ENCODE data around the gene GOLGA1. TPM values are rescaled to one million over a fixed set of nuclear protein-coding genes. Genes with fewer than 3 reads are reported as not detected.

Gene GOLGA1
- polyA plus RNA-seq, 1 of the 3 experiments (the other 2 are of a cell fraction): 10.0 TPM

DNA sequence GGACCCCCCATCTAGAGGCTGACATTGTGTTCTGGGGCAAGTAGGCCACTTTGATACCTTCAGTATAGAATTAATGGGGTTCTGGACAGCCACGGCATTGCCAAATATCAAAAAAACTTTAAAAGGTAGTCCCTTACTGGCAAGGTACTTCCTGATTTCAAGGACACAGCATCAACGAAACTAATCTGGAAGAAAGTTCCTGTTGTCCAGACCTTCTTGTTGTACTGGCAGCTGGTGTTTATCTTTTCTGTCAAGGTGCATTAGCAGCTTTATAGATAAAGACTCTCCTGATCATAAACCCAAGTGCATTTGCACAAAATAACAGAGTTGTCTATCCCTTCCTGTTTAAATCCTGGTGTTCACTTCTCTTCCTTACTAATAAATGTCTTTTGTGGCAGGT, 23.7 kb upstream of the GOLGA1 start:
- POLR2A ChIA-PET: no interaction called here
- H3K9ac ChIP-seq: no peak overlapping the region

DNA sequence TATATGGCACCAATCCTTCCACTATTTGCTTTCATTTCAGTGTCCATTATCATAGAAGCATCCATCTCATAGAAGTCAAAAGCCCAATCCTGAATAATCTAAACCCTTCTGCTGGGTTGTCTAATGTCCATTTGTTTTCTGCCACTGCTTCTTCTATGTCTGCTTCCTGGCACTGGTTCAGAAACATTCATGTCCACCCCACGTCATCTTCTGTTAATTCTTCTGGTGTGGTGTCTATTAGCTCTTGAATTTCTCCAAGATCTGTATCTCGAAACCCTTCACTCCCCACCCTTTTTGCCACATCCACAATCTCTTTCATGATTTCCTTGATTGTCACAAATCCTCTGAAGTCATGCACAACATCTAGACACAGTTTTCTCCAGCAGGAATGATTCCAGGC, 23.2 kb upstream of the GOLGA1 start:
- TF ChIP-seq GATA2 (CRISPR knock-in tag; IDR thresholded peaks at IDR 0.05) (no peak), CHD2 (IDR thresholded peaks at IDR 0.05; ENCODE audit: low read length, partially characterized antibody) (no peak), SMC3 (IDR thresholded peaks at IDR 0.05; ENCODE audit: low read depth, low read length) (no peak), RXRA (IDR thresholded peaks at IDR 0.05; ENCODE audit: borderline replicate concordance, low read depth) (no peak)
- no peaks in the 10 kb centered on the region for H3K27me3 ChIP-seq (ENCODE audit: insufficient read depth)
- no peak overlapping the region for H3K4me2 ChIP-seq
- WGBS (ENCODE audit: low lambda C conversion rate): 91% methylated on average over 2 of the region's 2 CpGs
- H3K4me3 ChIP-seq (ENCODE audit: low read depth in 2 of 2, low read length in 1 of 2): no peak overlapping the region
- no peaks in the 10 kb centered on the region for H3K36me3 ChIP-seq (replicated peaks in 1 of 2; ENCODE audit: control insufficient read depth in 1 of 2, insufficient read depth in 2 of 2, low read length in 1 of 2)
- H2AFZ ChIP-seq (ENCODE audit: low read depth): no peak overlapping the region
- no peak for DNase-seq
- H3F3A ChIP-seq (replicated peaks; ENCODE audit: insufficient read depth): no peaks in the 10 kb centered on the region
- H3K9me3 ChIP-seq: no peaks in the 10 kb centered on the region
- no peaks in the 10 kb centered on the region for H3K9me2 ChIP-seq
- H3K79me2 ChIP-seq (ENCODE audit: insufficient read depth): no peaks in the 10 kb centered on the region
- CTCF ChIA-PET: no interaction called here
- H4K20me1 ChIP-seq (ENCODE audit: insufficient read depth): no peaks in the 10 kb centered on the region
- H3K27ac ChIP-seq (ENCODE audit: low read depth in 2 of 2, low read length in 1 of 2): no peak overlapping the region
- POLR2A ChIA-PET: no interaction called here
- H3K9ac ChIP-seq: no peak overlapping the region
- no peaks in the 10 kb centered on the region for H3K4me1 ChIP-seq (ENCODE audit: control insufficient read depth in 1 of 2, insufficient read depth in 2 of 2, low read depth in 1 of 2, low read length in 1 of 2)

More for the DNA sequence above, 23.7 kb upstream of the GOLGA1 start:
- Histone ChIP-seq H2AFZ (ENCODE audit: low read depth) (no peak overlapping the region), H3K4me3 (ENCODE audit: low read depth in 2 of 2, low read length in 1 of 2) (no peak overlapping the region), H4K20me1 (ENCODE audit: insufficient read depth) (no peaks in the 10 kb centered on the region), H3K79me2 (ENCODE audit: insufficient read depth) (no peaks in the 10 kb centered on the region), H3K27me3 (ENCODE audit: insufficient read depth) (no peaks in the 10 kb centered on the region), H3K9me2 (no peaks in the 10 kb centered on the region), H3K4me2 (no peak overlapping the region), H3K4me1 (ENCODE audit: control insufficient read depth in 1 of 2, insufficient read depth in 2 of 2, low read depth in 1 of 2, low read length in 1 of 2) (no peaks in the 10 kb centered on the region), H3K36me3 (replicated peaks in 1 of 2; ENCODE audit: control insufficient read depth in 1 of 2, insufficient read depth in 2 of 2, low read length in 1 of 2) (peaks cover 0 to 3% of the 10 kb centered on the region in 2 experiments), H3K9me3 (no peaks in the 10 kb centered on the region), H3K27ac (ENCODE audit: low read depth in 2 of 2, low read length in 1 of 2) (no peak overlapping the region), H3F3A (replicated peaks; ENCODE audit: insufficient read depth) (no peaks in the 10 kb centered on the region)
- DNase-seq: no peak
- CTCF ChIA-PET: no interaction called here
- TF ChIP-seq NFIC (IDR thresholded peaks at IDR 0.05; ENCODE audit: borderline replicate concordance): no peak
- no peak for TF ChIP-seq TCF12 (IDR thresholded peaks at IDR 0.05)
- TF ChIP-seq RXRA (IDR thresholded peaks at IDR 0.05; ENCODE audit: borderline replicate concordance, low read depth): no peak
- no peak for TF ChIP-seq EZH2phosphoT487 (IDR thresholded peaks at IDR 0.05; ENCODE audit: borderline replicate concordance, low read depth)
- TF ChIP-seq MXI1 (IDR thresholded peaks at IDR 0.05; ENCODE audit: low read depth, low read length): no peak
- TF ChIP-seq RCOR1 (IDR thresholded peaks at IDR 0.05; ENCODE audit: low read length): no peak
- TF ChIP-seq TEAD4 (IDR thresholded peaks at IDR 0.05; ENCODE audit: borderline replicate concordance, insufficient read depth): no peak
- TF ChIP-seq, protein P1, sequence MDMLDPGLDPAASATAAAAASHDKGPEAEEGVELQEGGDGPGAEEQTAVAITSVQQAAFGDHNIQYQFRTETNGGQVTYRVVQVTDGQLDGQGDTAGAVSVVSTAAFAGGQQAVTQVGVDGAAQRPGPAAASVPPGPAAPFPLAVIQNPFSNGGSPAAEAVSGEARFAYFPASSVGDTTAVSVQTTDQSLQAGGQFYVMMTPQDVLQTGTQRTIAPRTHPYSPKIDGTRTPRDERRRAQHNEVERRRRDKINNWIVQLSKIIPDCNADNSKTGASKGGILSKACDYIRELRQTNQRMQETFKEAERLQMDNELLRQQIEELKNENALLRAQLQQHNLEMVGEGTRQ (IDR thresholded peaks at IDR 0.05; ENCODE audit: borderline replicate concordance, low read depth, low read length): no peak
- TF ChIP-seq RAD21 (IDR thresholded peaks at IDR 0.05; ENCODE audit: low read length): no peak
- TF ChIP-seq, protein P2, sequence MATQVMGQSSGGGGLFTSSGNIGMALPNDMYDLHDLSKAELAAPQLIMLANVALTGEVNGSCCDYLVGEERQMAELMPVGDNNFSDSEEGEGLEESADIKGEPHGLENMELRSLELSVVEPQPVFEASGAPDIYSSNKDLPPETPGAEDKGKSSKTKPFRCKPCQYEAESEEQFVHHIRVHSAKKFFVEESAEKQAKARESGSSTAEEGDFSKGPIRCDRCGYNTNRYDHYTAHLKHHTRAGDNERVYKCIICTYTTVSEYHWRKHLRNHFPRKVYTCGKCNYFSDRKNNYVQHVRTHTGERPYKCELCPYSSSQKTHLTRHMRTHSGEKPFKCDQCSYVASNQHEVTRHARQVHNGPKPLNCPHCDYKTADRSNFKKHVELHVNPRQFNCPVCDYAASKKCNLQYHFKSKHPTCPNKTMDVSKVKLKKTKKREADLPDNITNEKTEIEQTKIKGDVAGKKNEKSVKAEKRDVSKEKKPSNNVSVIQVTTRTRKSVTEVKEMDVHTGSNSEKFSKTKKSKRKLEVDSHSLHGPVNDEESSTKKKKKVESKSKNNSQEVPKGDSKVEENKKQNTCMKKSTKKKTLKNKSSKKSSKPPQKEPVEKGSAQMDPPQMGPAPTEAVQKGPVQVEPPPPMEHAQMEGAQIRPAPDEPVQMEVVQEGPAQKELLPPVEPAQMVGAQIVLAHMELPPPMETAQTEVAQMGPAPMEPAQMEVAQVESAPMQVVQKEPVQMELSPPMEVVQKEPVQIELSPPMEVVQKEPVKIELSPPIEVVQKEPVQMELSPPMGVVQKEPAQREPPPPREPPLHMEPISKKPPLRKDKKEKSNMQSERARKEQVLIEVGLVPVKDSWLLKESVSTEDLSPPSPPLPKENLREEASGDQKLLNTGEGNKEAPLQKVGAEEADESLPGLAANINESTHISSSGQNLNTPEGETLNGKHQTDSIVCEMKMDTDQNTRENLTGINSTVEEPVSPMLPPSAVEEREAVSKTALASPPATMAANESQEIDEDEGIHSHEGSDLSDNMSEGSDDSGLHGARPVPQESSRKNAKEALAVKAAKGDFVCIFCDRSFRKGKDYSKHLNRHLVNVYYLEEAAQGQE (IDR thresholded peaks at IDR 0.05; ENCODE audit: low read depth, low read length): no peak
- TF ChIP-seq, protein P3, sequence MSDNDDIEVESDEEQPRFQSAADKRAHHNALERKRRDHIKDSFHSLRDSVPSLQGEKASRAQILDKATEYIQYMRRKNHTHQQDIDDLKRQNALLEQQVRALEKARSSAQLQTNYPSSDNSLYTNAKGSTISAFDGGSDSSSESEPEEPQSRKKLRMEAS (IDR thresholded peaks at IDR 0.05; ENCODE audit: low read depth): no peak
- TF ChIP-seq CHD2 (IDR thresholded peaks at IDR 0.05; ENCODE audit: low read length, partially characterized antibody): no peak
- TF ChIP-seq, protein P4, sequence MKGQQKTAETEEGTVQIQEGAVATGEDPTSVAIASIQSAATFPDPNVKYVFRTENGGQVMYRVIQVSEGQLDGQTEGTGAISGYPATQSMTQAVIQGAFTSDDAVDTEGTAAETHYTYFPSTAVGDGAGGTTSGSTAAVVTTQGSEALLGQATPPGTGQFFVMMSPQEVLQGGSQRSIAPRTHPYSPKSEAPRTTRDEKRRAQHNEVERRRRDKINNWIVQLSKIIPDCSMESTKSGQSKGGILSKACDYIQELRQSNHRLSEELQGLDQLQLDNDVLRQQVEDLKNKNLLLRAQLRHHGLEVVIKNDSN (IDR thresholded peaks at IDR 0.05; ENCODE audit: borderline replicate concordance, low read depth): no peak
- WGBS (ENCODE audit: low lambda C conversion rate): 97% methylated on average over 2 of the region's 2 CpGs
